A549 (cell line): ENCODE results near the gene GRIK2.

Source experiments
- CEBPB ChIP-seq, 2 experiments: fragments of >200 bp in 1 of 2; sonication (Bioruptor Twin) in 1 of 2; formaldehyde crosslinking in 1 of 2; IDR thresholded peaks; 2 replicates each; pipeline ENCODE4 v1.6.1; 2012 to 2016
- CTCF ChIP-seq: fragments of >200 bp; sonication (Bioruptor Twin); formaldehyde crosslinking; IDR thresholded peaks from 3 replicates; pipeline ENCODE4 v1.5.1; 2016
- EHMT2 ChIP-seq: fragments of 200-600 bp; sonication (generic); IDR thresholded peaks from 2 replicates; pipeline ENCODE4 v1.6.1; 2016; ENCODE audit warnings: antibody characterized with exemption, low read depth, mild to moderate bottlenecking, moderate library complexity
- FOSL2 ChIP-seq, 2 experiments: fragments of 450-650 bp in 1 of 2; fragments of >200 bp in 1 of 2; sonication (Bioruptor Twin) in 1 of 2; formaldehyde crosslinking; IDR thresholded peaks; 2 replicates each; pipeline versions ENCODE4 v1.5.0 to v1.6.1; 2016 to 2020; ENCODE audit warnings: mild to moderate bottlenecking in 1 of 2, moderate library complexity in 1 of 2
- HOXA7 ChIP-seq: fragments of 250-450 bp; sonication (Bioruptor Pico); IDR thresholded peaks from 2 replicates; pipeline ENCODE4 v1.5.0; 2020; ENCODE audit warnings: mild to moderate bottlenecking, moderate library complexity
- MAX ChIP-seq: IDR thresholded peaks from 2 replicates; pipeline ENCODE4 v1.6.1; 2012
- MYC ChIP-seq: IDR thresholded peaks from 2 replicates; pipeline ENCODE4 v1.6.1; 2012; ENCODE audit warnings: mild to moderate bottlenecking, inconsistent platforms, low read length, improper control_type of control experiment, borderline replicate concordance
- POLR2A ChIP-seq: IDR thresholded peaks from 2 replicates; pipeline ENCODE4 v1.6.1; 2012; ENCODE audit warnings: mild to moderate bottlenecking, low read length
- RCOR1 ChIP-seq: fragments of 150-350 bp; IDR thresholded peaks from 2 replicates; pipeline ENCODE4 v1.6.1; 2014; ENCODE audit warnings: antibody characterized with exemption, low read length, low read depth
- RFX5 ChIP-seq: fragments of 450-650 bp; IDR thresholded peaks from 2 replicates; pipeline ENCODE4 v1.7.1; 2014; ENCODE audit warnings: antibody characterized with exemption, mild to moderate bottlenecking, moderate library complexity
- USF2 ChIP-seq: fragments of 450-650 bp; IDR thresholded peaks from 2 replicates; pipeline ENCODE4 v1.6.1; 2014; ENCODE audit warnings: antibody characterized with exemption
- ZFP36 ChIP-seq: fragments of 450-650 bp; IDR thresholded peaks from 2 replicates; pipeline ENCODE4 v1.6.1; 2014; ENCODE audit warnings: borderline replicate concordance; ENCODE audit not compliant: partially characterized antibody

GRCh38 chr6:101451981-101452380 lies 58.5 kb downstream of the GRIK2 start:
- TF ChIP-seq MAX (no peak), ZFP36 (no peak), CTCF (no peak), HOXA7 (no peak), USF2 (no peak), FOSL2 (IDR thresholded peaks at IDR 0.05) (no peak), FOSL2 (CRISPR knock-in tag; IDR thresholded peaks at IDR 0.05) (no peak), RFX5 (no peak), CEBPB (IDR thresholded peaks at IDR 0.05) (no peak), POLR2A (no peak), MYC (no peak), RCOR1 (no peak), EHMT2 (no peak)
